DMS53 (cell line): ENCODE results near the gene OLFM3.

Experiments used
- DNase-seq: peaks from one replicate; lab custom pipeline; 2025; lab: John Stamatoyannopoulos, UW

The OLFM3 gene

GRCh38 chr1:101996825-101997465, at the start of gene OLFM3:
Gene OLFM3, minus strand, starts transcription at chr1:101996926.
- DNase-seq = peak; percentile 84

- DNase-seq = peak; percentile 55
These were observed 49.0 kb upstream of the OLFM3 start for GRCh38 chr1:102045752-102046151.

GRCh38 chr1:102032534-102032933, 35.8 kb upstream of the OLFM3 start:
- DNase-seq = no peak

- no peak for DNase-seq
These were observed 22.8 kb upstream of the OLFM3 start for GRCh38 chr1:102019530-102019929.

- no peak for DNase-seq
These were observed 19.0 kb upstream of the OLFM3 start for GRCh38 chr1:102015728-102016127.

- peak; percentile 53 for DNase-seq
These were observed 5.3 kb upstream of the OLFM3 start for GRCh38 chr1:102002057-102002456.

- peak; percentile 81 for DNase-seq
These were observed 561 bp downstream of the OLFM3 start for GRCh38 chr1:101995984-101996745.

GRCh38 chr1:101993710-101994109, 3.0 kb downstream of the OLFM3 start:
- DNase-seq = peak; percentile 60

GRCh38 chr1:101992821-101993575, 3.7 kb downstream of the OLFM3 start:
- DNase-seq = no peak

- DNase-seq = no peak
These were observed 15.8 kb downstream of the OLFM3 start for GRCh38 chr1:101980974-101981373.

- DNase-seq = no peak
These were observed 19.5 kb downstream of the OLFM3 start for GRCh38 chr1:101977266-101977665.

GRCh38 chr1:101976161-101976560, 20.6 kb downstream of the OLFM3 start:
- DNase-seq = no peak

GRCh38 chr1:101975371-101975770, 21.4 kb downstream of the OLFM3 start:
- no peak for DNase-seq

GRCh38 chr1:101974599-101975274, 22.0 kb downstream of the OLFM3 start:
- no peak for DNase-seq

- DNase-seq = peak; percentile 35
These were observed 25.4 kb downstream of the OLFM3 start for GRCh38 chr1:101971304-101971703.

- DNase-seq = peak; percentile 25
These were observed 28.9 kb downstream of the OLFM3 start for GRCh38 chr1:101967871-101968270.

- no peak for DNase-seq
These were observed 31.4 kb downstream of the OLFM3 start for GRCh38 chr1:101965341-101965740.

GRCh38 chr1:101964708-101965107, 32.0 kb downstream of the OLFM3 start:
- DNase-seq = no peak

- no peak for DNase-seq
These were observed 36.6 kb downstream of the OLFM3 start for GRCh38 chr1:101960142-101960541.

GRCh38 chr1:101959456-101959855, 37.3 kb downstream of the OLFM3 start:
- no peak for DNase-seq

- DNase-seq = no peak
These were observed 39.0 kb downstream of the OLFM3 start for GRCh38 chr1:101957771-101958170.

- DNase-seq = no peak
These were observed 43.1 kb downstream of the OLFM3 start for GRCh38 chr1:101953623-101954022.
